NCI-H345 (cell line): Measurements from ENCODE around the gene EXTL1.

Experiments used
- DNase-seq: peaks from one replicate; lab custom pipeline; 2025; lab: John Stamatoyannopoulos, UW

EXTL1 gene

GRCh38 chr1:26023009-26023408 is 1.4 kb downstream of the EXTL1 start:
- DNase-seq, result no peak

GRCh38 chr1:26023826-26024225 is 2.3 kb downstream of the EXTL1 start:
- DNase-seq, result no peak

- DNase-seq, result no peak
Observed at GRCh38 chr1:26025060-26025459, 3.5 kb downstream of the EXTL1 start.

- no peak for DNase-seq
Observed at GRCh38 chr1:26025517-26025916, 3.9 kb downstream of the EXTL1 start.

- no peak for DNase-seq
Observed at GRCh38 chr1:26027716-26028489, 6.3 kb downstream of the EXTL1 start.

- no peak for DNase-seq
Observed at GRCh38 chr1:26028490-26028980, 7.0 kb downstream of the EXTL1 start.

- no peak for DNase-seq
Observed at GRCh38 chr1:26029054-26029863, 7.7 kb downstream of the EXTL1 start.

GRCh38 chr1:26029864-26030481 is 8.4 kb downstream of the EXTL1 start:
- DNase-seq, result no peak

- DNase-seq, result no peak
Observed at GRCh38 chr1:26031196-26031595, 9.6 kb downstream of the EXTL1 start.

GRCh38 chr1:26031611-26032220 is 10.1 kb downstream of the EXTL1 start:
- DNase-seq, result no peak

- no peak for DNase-seq
Observed at GRCh38 chr1:26032656-26033357, 11.2 kb downstream of the EXTL1 start.

GRCh38 chr1:26034504-26035202 is 13.1 kb downstream of the EXTL1 start:
- peak; percentile 20 for DNase-seq

GRCh38 chr1:26035203-26035958 is 13.8 kb downstream of the EXTL1 start:
- peak; percentile 94 for DNase-seq

- peak; percentile 65 for DNase-seq
Observed at GRCh38 chr1:26035959-26036755, 14.6 kb downstream of the EXTL1 start.

- no peak for DNase-seq
Observed at GRCh38 chr1:26036756-26037281, 15.2 kb downstream of the EXTL1 start.

GRCh38 chr1:26037904-26038303 is 16.3 kb downstream of the EXTL1 start:
- DNase-seq, result no peak

GRCh38 chr1:26038477-26038876 is 16.9 kb downstream of the EXTL1 start:
- DNase-seq, result no peak

- no peak for DNase-seq
Observed at GRCh38 chr1:26038904-26039303, 17.3 kb downstream of the EXTL1 start.

GRCh38 chr1:26041401-26041800 is 19.8 kb downstream of the EXTL1 start:
- no peak for DNase-seq
